ENCODE results near the gene QPRT. TPM values are rescaled to one million over a fixed set of nuclear protein-coding genes. Genes with fewer than 3 reads are reported as not detected.
"Not testable (repeated sequence)": the region's sequence is repeated elsewhere in the genome, so short reads cannot be mapped to it uniquely, and the experiment has no call there.

The QPRT gene
- total RNA-seq, 1 experiment from 2014 or later = 27.9 TPM

DNA sequence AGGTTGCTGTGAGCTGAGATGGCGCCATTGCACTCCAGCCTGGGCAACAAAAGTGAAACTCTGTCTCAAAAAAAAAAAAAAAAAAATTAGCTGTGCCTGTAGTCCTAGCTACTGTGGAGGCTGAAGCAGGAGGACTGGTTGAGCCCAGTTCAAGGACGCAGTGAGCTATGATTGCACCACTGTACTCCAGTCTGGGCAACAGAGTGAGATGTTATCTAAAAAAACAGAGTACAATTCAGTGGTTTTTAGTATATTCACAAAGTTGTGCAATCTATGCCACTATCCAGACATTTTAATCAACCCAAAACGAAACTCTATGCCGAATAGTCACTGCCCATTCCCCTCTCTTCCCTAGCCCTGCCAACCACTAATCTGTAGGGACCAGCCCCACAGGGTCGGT lies 41.7 kb downstream of the QPRT start:
- Histone ChIP-seq H3K27ac (ENCODE audit: low read length) (no peak overlapping the region), H3K36me3 (ENCODE audit: control insufficient read depth, insufficient read depth, low read length) (no peaks in the 10 kb centered on the region), H3K4me1 (ENCODE audit: control insufficient read depth, insufficient read depth, low read length) (no peaks in the 10 kb centered on the region), H3K27me3 (ENCODE audit: control insufficient read depth, insufficient read depth, low read length) (no peaks in the 10 kb centered on the region), H3K4me3 (ENCODE audit: low read depth in 2 of 2, low read length in 2 of 2) (no peak overlapping the region), H3K9me3 (ENCODE audit: control insufficient read depth, insufficient read depth, low read depth, low read length) (no peaks in the 10 kb centered on the region)
- ATAC-seq (no peak), DNase-seq (ENCODE audit: low read depth, low spot score) (no peak)
- CTCF ChIA-PET = interaction anchor here (0.6 kb wide), 2 partner anchors 123 to 754 kb away, joined by 3 to 5 read pairs; no protein-coding TSS in a partner anchor
- intact Hi-C loops (cut with micrococcal nuclease; ENCODE audit: unreplicated experiment) = no loop called here
- no TSS peak for BruUV-seq (replicated peaks)
- POLR2A ChIA-PET = no interaction called here
- in situ Hi-C loops (cut with HindIII; ENCODE audit: low pct_unique_long_range_greater_than_20kb, low sequenced_read_pairs) = no loop called here
- TF ChIP-seq, protein P1, sequence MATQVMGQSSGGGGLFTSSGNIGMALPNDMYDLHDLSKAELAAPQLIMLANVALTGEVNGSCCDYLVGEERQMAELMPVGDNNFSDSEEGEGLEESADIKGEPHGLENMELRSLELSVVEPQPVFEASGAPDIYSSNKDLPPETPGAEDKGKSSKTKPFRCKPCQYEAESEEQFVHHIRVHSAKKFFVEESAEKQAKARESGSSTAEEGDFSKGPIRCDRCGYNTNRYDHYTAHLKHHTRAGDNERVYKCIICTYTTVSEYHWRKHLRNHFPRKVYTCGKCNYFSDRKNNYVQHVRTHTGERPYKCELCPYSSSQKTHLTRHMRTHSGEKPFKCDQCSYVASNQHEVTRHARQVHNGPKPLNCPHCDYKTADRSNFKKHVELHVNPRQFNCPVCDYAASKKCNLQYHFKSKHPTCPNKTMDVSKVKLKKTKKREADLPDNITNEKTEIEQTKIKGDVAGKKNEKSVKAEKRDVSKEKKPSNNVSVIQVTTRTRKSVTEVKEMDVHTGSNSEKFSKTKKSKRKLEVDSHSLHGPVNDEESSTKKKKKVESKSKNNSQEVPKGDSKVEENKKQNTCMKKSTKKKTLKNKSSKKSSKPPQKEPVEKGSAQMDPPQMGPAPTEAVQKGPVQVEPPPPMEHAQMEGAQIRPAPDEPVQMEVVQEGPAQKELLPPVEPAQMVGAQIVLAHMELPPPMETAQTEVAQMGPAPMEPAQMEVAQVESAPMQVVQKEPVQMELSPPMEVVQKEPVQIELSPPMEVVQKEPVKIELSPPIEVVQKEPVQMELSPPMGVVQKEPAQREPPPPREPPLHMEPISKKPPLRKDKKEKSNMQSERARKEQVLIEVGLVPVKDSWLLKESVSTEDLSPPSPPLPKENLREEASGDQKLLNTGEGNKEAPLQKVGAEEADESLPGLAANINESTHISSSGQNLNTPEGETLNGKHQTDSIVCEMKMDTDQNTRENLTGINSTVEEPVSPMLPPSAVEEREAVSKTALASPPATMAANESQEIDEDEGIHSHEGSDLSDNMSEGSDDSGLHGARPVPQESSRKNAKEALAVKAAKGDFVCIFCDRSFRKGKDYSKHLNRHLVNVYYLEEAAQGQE (IDR thresholded peaks at IDR 0.05; ENCODE audit: insufficient read depth in 1 of 2, low read depth in 2 of 2, low read length in 1 of 2) = no peak
- TF ChIP-seq SIN3A (IDR thresholded peaks at IDR 0.05; ENCODE audit: borderline replicate concordance, insufficient read depth, low read depth, low read length) (no peak), TCF7L2 (IDR thresholded peaks at IDR 0.05; ENCODE audit: low read depth, low read length) (no peak), POLR2AphosphoS5 (IDR thresholded peaks at IDR 0.05; ENCODE audit: low read depth, low read length) (no peak)
- TF ChIP-seq, protein P2, sequence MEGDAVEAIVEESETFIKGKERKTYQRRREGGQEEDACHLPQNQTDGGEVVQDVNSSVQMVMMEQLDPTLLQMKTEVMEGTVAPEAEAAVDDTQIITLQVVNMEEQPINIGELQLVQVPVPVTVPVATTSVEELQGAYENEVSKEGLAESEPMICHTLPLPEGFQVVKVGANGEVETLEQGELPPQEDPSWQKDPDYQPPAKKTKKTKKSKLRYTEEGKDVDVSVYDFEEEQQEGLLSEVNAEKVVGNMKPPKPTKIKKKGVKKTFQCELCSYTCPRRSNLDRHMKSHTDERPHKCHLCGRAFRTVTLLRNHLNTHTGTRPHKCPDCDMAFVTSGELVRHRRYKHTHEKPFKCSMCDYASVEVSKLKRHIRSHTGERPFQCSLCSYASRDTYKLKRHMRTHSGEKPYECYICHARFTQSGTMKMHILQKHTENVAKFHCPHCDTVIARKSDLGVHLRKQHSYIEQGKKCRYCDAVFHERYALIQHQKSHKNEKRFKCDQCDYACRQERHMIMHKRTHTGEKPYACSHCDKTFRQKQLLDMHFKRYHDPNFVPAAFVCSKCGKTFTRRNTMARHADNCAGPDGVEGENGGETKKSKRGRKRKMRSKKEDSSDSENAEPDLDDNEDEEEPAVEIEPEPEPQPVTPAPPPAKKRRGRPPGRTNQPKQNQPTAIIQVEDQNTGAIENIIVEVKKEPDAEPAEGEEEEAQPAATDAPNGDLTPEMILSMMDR (IDR thresholded peaks at IDR 0.05) = no peak

DNA sequence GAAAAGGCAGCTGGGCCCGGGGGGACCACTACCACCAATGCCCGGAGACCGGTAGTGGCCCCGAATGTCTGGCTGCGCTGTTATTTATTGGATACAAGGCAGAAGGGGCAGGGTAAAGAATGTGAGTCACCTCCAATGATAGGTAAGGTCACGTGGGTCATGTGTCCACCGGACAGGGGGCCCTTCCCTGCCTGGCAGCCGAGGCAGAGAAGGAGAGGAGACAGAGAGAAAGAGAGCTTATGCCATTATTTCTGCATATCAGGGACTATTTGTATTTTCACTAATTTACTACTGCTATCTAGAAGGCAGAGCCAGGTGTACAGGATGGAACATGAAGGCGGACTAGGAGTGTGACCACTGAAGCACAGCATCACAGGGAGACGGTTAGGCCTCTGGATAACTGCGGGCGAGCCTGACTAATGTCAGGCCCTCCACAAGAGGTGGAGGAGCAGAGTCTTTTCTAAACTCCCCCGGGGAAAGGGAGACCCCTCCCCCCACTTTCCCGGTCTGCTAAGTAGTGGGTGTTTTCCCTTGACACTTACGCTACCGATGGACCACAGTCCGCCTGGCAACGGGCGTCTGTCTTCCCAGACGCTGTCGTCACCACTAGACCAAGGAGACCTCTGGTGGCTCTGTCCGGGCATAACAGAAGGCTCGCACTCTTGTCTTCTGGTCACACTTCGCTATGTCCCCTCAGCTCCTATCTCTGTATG lies 42.3 kb downstream of the QPRT start:
- intact Hi-C loops (cut with micrococcal nuclease; ENCODE audit: unreplicated experiment) = not testable (repeated sequence)

More for the DNA sequence above, 42.3 kb downstream of the QPRT start:
- H3K27me3 ChIP-seq (ENCODE audit: control insufficient read depth, insufficient read depth, low read length); POLR2A ChIA-PET; in situ Hi-C loops (cut with HindIII; ENCODE audit: low pct_unique_long_range_greater_than_20kb, low sequenced_read_pairs); H3K4me3 ChIP-seq (ENCODE audit: low read depth in 2 of 2, low read length in 2 of 2); H3K9me3 ChIP-seq (ENCODE audit: control insufficient read depth, insufficient read depth, low read depth, low read length); H3K27ac ChIP-seq (ENCODE audit: low read length); H3K4me1 ChIP-seq (ENCODE audit: control insufficient read depth, insufficient read depth, low read length); H3K36me3 ChIP-seq (ENCODE audit: control insufficient read depth, insufficient read depth, low read length); BruUV-seq (replicated peaks): not testable (repeated sequence)
- ATAC-seq (peak; percentile 97), DNase-seq (ENCODE audit: low read depth, low spot score) (peak; percentile 36)
- TF ChIP-seq, protein P2 (IDR thresholded peaks at IDR 0.05) = peak; percentile 80
- CTCF ChIA-PET = interaction anchor here (0.6 to 0.9 kb wide), 4 partner anchors 21 to 755 kb away, joined by 3 to 5 read pairs (median 4); no protein-coding TSS in a partner anchor
